Measurements from ENCODE around the gene GRK7.

GRCh38 chr3:141722081-141722480 lies 41.1 kb upstream of the GRK7 start:
- no peak for TF ChIP-seq CTCF (IDR thresholded peaks at IDR 0.05)
- no peak for TF ChIP-seq POLR2A (IDR thresholded peaks at IDR 0.05; ENCODE audit: low read depth)
